Psoas muscle (tissue), 8 donors: ENCODE measurements around the gene SMPD1. TPM values are rescaled to one million over a fixed set of nuclear protein-coding genes. Genes with fewer than 3 reads are reported as not detected.
"Not testable (repeated sequence)": the region's sequence is repeated elsewhere in the genome, so short reads cannot be mapped to it uniquely, and the experiment has no call there.

Source experiments
- ATAC-seq, 4 donors: fragments of 200-7000 bp; cut with Tn5 transposase; one replicate each; pipeline ENCODE4 v1.9.1; 2020; ENCODE audit warnings: moderate library complexity in 3 of 4, mild to moderate bottlenecking in 2 of 4
- DNase-seq, 2 donors: peaks; one replicate each; pipeline ENCODE4 v3.0.0-alpha.2; 2020
- H3K27ac ChIP-seq: fragments of 200-600 bp; one replicate; pipeline ENCODE4 v1.8.0; 2022
- H3K27me3 ChIP-seq, 3 donors: fragments of 200-600 bp in 1 of 3; one replicate each; pipeline versions ENCODE4 v1.6.1 to v1.8.0; 2013 to 2022; ENCODE audit warnings: low read length in 2 of 3, mild to moderate bottlenecking in 2 of 3, moderate library complexity in 1 of 3; ENCODE audit not compliant: insufficient read depth in 3 of 3
- H3K36me3 ChIP-seq, 2 donors: fragments of 200-600 bp in 1 of 2; one replicate each; pipeline versions ENCODE4 v1.6.1 to v1.8.0; 2013 to 2022; ENCODE audit warnings: low read depth in 1 of 2, mild to moderate bottlenecking in 1 of 2, moderate library complexity in 1 of 2; ENCODE audit not compliant: insufficient read depth in 1 of 2
- H3K4me1 ChIP-seq: fragments of 200-600 bp; one replicate; pipeline ENCODE4 v1.8.0; 2022
- H3K4me3 ChIP-seq: fragments of 200-600 bp; one replicate; pipeline ENCODE4 v1.8.0; 2022; ENCODE audit warnings: mild to moderate bottlenecking
- H3K9me3 ChIP-seq: fragments of 200-600 bp; one replicate; pipeline ENCODE4 v1.8.0; 2022
- WGBS, 3 donors: extraction: QIAGEN DNeasy Blood & Tissue Kit; methylation state at CpG; one replicate each; pipeline versions ENCODE4 v1.1.6 to v1.1.7; 2013; 5-methylcytosine and 5-hydroxymethylcytosine counted together
- intact Hi-C, 2 donors: fragments of 100-400 bp; cut with DNase I; formaldehyde crosslinking; loops; one replicate each; pipeline versions ENCODE4 v1.11.0 to v1.14.2; 2022
- polyA plus RNA-seq, 3 donors: library from polyadenylated mRNA; stranded (reverse); fragments of 200-250 nt; gene quantifications; one replicate each; pipeline ENCODE4 v1.2.3, GENCODE V29; 2013
- total RNA-seq, 4 donors: library from RNA; stranded (reverse); fragmentation: NEBNext Ultra II Directional in 2 of 4; extraction: Animal tissue kit (Norgen Biotek cat#: 25700) in 2 of 4; gene quantifications; one replicate each; pipeline versions ENCODE4 v1.2.1 to v1.2.4, GENCODE V29; 2021 to 2023
- TF ChIP-seq, protein P1 (sequence below): fragments of 200-600 bp; IDR thresholded peaks from one replicate; pipeline ENCODE4 v1.8.0; 2022; ENCODE audit warnings: antibody characterized with exemption
- donor health status: healthy with polysubstance abuse.
- donor health status: DM: no; HTN: no; CAD: no; lungs with moderate emphysema.
- donor health status: Bipolar disorder and iron deficiency.
- donor health status: healthy.
- donor health status: DM: yes; HTN: yes; CAD: no.
- donor health status: DM: no; HTN: no; CAD: no.
- donor health status: DM: no; HTN: no; CAD: no.
- donor health status: DM: yes; HTN: yes; CAD: no.

Gene SMPD1
- total and polyA plus RNA-seq, 7 donors, result 32.7 to 57.4 (median 37.9) TPM

DNA sequence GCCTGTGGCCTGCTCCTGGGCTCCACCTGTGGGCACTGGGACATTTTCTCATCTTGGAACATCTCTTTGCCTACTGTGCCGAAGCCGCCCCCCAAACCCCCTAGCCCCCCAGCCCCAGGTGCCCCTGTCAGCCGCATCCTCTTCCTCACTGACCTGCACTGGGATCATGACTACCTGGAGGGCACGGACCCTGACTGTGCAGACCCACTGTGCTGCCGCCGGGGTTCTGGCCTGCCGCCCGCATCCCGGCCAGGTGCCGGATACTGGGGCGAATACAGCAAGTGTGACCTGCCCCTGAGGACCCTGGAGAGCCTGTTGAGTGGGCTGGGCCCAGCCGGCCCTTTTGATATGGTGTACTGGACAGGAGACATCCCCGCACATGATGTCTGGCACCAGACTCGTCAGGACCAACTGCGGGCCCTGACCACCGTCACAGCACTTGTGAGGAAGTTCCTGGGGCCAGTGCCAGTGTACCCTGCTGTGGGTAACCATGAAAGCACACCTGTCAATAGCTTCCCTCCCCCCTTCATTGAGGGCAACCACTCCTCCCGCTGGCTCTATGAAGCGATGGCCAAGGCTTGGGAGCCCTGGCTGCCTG lies 1.4 kb downstream of the SMPD1 start:
- Histone ChIP-seq H3K27me3 (no peaks in the 10 kb centered on the region), H3K4me1 (peaks cover 17% of the 10 kb centered on the region), H3K36me3 (peaks cover 3 to 41% of the 10 kb centered on the region in 2 donors), H3K4me3 (peak overlapping the region; percentile 89), H3K9me3 (no peaks in the 10 kb centered on the region), H3K27ac (peak overlapping the region; percentile 95)
- ATAC-seq (no peak), DNase-seq (no peak)
- TF ChIP-seq, protein P1, sequence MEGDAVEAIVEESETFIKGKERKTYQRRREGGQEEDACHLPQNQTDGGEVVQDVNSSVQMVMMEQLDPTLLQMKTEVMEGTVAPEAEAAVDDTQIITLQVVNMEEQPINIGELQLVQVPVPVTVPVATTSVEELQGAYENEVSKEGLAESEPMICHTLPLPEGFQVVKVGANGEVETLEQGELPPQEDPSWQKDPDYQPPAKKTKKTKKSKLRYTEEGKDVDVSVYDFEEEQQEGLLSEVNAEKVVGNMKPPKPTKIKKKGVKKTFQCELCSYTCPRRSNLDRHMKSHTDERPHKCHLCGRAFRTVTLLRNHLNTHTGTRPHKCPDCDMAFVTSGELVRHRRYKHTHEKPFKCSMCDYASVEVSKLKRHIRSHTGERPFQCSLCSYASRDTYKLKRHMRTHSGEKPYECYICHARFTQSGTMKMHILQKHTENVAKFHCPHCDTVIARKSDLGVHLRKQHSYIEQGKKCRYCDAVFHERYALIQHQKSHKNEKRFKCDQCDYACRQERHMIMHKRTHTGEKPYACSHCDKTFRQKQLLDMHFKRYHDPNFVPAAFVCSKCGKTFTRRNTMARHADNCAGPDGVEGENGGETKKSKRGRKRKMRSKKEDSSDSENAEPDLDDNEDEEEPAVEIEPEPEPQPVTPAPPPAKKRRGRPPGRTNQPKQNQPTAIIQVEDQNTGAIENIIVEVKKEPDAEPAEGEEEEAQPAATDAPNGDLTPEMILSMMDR, result no peak
- WGBS, 3 donors, result 83 to 88% (median 84%) methylated on average over 18 of the region's 18 CpGs
- intact Hi-C loops, result loop anchor here in 1 of 2 donors (2.0 to 10.0 kb wide), 3 partner anchors 27 to 213 kb away; partner anchors contain the start of genes APBB1, ARFIP2, ILK and RRP8

DNA sequence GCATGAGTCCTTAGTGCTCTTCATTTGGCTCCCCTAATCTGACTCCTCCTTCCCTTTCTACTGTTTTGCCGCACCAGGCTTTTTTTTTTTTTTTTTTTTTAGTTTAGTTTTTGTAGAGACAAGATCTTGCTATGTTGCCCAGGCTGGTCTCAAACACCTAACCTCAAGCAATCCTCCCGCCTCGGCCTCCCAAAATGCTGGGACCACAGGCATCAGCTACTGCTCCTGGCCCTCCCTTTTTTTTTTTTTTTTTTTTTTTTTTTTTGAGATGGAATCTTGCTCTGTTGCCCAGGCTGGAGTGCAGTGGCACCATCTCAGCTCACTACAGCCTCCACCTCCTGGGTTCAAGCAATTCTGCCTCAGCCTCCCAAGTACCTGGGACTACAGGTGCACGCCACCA lies 2.0 kb downstream of the SMPD1 start:
- not testable (repeated sequence) for ATAC-seq, H3K9me3 ChIP-seq, DNase-seq, H3K4me3 ChIP-seq, H3K27ac ChIP-seq, H3K27me3 ChIP-seq
- WGBS, 3 donors, result 90 to 95% (median 91%) methylated on average over 3 to 4 of the region's 4 CpGs
- intact Hi-C loops, result loop anchor here in 1 of 2 donors (5.0 to 10.0 kb wide), 2 partner anchors 90 to 213 kb away; partner anchors contain the start of genes ARFIP2, ILK, RRP8 and TIMM10B
- Histone ChIP-seq H3K36me3 (peaks cover 3 to 45% of the 10 kb centered on the region in 2 donors), H3K4me1 (peaks cover 17% of the 10 kb centered on the region)

DNA sequence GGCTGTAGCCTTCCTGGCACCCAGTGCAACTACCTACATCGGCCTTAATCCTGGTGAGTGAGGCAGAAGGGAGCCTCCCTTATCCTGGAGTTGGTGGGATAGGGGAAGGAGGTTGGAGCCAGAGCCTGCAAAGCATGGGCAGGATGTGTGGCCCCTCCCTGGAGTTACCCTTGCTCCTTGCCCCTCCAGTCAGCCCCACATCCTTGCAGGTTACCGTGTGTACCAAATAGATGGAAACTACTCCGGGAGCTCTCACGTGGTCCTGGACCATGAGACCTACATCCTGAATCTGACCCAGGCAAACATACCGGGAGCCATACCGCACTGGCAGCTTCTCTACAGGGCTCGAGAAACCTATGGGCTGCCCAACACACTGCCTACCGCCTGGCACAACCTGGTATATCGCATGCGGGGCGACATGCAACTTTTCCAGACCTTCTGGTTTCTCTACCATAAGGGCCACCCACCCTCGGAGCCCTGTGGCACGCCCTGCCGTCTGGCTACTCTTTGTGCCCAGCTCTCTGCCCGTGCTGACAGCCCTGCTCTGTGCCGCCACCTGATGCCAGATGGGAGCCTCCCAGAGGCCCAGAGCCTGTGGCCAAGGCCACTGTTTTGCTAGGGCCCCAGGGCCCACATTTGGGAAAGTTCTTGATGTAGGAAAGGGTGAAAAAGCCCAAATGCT lies 3.9 kb downstream of the SMPD1 start:
- no peak overlapping the region for H3K27ac ChIP-seq
- no peaks in the 10 kb centered on the region for H3K9me3 ChIP-seq
- intact Hi-C loops, result loop anchor here in 1 of 2 donors (5.0 to 10.0 kb wide), 2 partner anchors 88 to 211 kb away; partner anchors contain the start of genes ARFIP2, ILK, RRP8 and TIMM10B
- peaks cover 3 to 57% of the 10 kb centered on the region in 2 donors for H3K36me3 ChIP-seq
- peaks cover 13% of the 10 kb centered on the region for H3K4me1 ChIP-seq
- no peaks in the 10 kb centered on the region for H3K27me3 ChIP-seq
- no peak overlapping the region for H3K4me3 ChIP-seq
- ATAC-seq, result no peak
- no peak for DNase-seq
- TF ChIP-seq, protein P1, result no peak
- 81 to 82% (median 81%) methylated on average over 16 of the region's 16 CpGs for WGBS, 3 donors

DNA sequence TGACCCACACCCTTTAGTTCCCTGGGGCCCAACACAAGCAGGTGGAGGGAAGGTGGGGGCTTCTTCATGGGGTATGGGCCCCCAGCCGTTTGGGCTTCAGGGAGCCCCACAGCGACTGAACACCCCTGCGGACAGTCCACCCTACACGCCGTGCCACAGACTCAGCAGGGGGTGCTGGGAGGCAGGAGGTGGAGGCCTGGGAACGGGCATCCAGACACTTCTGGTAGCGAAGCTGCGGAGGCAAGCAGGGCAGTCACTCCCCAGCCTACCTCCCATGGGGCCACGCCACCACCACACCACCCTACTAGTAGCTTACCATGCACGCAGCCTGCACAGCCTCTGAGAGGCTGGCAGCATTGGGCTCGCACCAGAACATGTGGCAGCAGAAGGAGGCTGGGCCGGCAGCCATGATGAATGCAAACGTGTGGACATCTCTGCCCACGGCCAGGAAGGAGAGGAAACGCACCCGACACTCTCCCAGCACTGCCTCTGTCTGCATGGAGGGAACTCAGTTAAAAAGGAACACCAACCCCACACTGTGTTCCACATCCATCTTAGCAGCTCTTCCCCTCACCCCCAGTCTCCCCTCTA lies 5.3 kb downstream of the SMPD1 start:
- no peaks in the 10 kb centered on the region for H3K9me3 ChIP-seq
- no peak for DNase-seq
- intact Hi-C loops, result loop anchor here in 1 of 2 donors (10.0 kb wide), 1 partner anchor 209 kb away; the partner anchor contains the start of genes ILK and RRP8
- peaks cover 8% of the 10 kb centered on the region for H3K4me1 ChIP-seq
- TF ChIP-seq, protein P1, result no peak
- H3K27ac ChIP-seq, result no peak overlapping the region
- no peak overlapping the region for H3K4me3 ChIP-seq
- ATAC-seq, result no peak
- no peaks in the 10 kb centered on the region for H3K27me3 ChIP-seq
- H3K36me3 ChIP-seq, result peaks cover 3 to 67% of the 10 kb centered on the region in 2 donors
- WGBS, 3 donors, result 81 to 86% (median 81%) methylated on average over 16 of the region's 16 CpGs

DNA sequence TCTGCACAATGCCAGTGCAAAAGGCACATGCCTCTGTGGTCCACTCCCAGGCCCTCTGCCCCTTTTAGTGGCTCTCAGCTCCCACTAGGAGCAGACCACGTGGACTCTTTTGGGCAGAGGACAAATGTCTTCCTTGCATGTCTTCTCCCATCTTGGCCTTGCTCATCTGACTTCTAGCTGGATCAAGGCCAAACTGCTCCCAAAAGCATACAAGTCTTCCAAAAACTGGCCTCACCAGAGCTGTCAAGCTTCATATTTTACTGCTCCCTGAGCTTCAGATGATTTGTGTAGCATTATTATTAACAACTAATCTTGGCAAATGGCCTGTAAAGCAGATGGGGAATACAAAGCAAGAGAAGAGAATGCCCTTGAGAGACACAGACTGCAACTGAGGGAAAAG lies 6.9 kb downstream of the SMPD1 start:
- intact Hi-C loops, result loop anchor here in 1 of 2 donors (10.0 kb wide), 1 partner anchor 208 kb away; the partner anchor contains the start of genes ILK and RRP8
- DNase-seq (no peak), ATAC-seq (no peak)
- H3K4me3 ChIP-seq, result no peak overlapping the region
- H3K27me3 ChIP-seq, result no peaks in the 10 kb centered on the region
- H3K36me3 ChIP-seq, result peaks cover 3 to 77% of the 10 kb centered on the region in 2 donors
- TF ChIP-seq, protein P1, result no peak
- WGBS, 3 donors, result 31 to 59% (median 49%) methylated on average over 1 of the region's 1 CpG
- no peaks in the 10 kb centered on the region for H3K4me1 ChIP-seq
- H3K9me3 ChIP-seq, result no peaks in the 10 kb centered on the region
- H3K27ac ChIP-seq, result no peak overlapping the region
